CD14-positive monocyte (primary cell): ENCODE data around the gene PGR. TPM values are rescaled to one million over a fixed set of nuclear protein-coding genes. Genes with fewer than 3 reads are reported as not detected.

Experiments
- DNase-seq, 3 donors: peaks; one replicate each; pipeline ENCODE4 v3.0.0-alpha.2; 2011 to 2022
- H2AFZ ChIP-seq: 2 replicates; pipeline ENCODE4 v1.6.0; 2012; ENCODE audit warnings: mild to moderate bottlenecking, low read depth, low read length, inconsistent platforms; ENCODE audit not compliant: insufficient read depth, poor library complexity, severe bottlenecking
- H3K27ac ChIP-seq, 2 donors: 1 replicate in 1 of 2; 2 replicates in 1 of 2; pipeline ENCODE4 v1.5.1; 2012 to 2013; ENCODE audit warnings: low read length in 2 of 2, control low read depth in 1 of 2, inconsistent platforms in 1 of 2, low read depth in 1 of 2, mild to moderate bottlenecking in 1 of 2
- H3K27me3 ChIP-seq, 2 donors: one replicate each; pipeline versions ENCODE4 v1.6.0 to v1.6.1; 2011 to 2013; ENCODE audit warnings: low read length in 2 of 2; ENCODE audit not compliant: control insufficient read depth in 2 of 2, insufficient read depth in 2 of 2
- H3K36me3 ChIP-seq, 2 donors: replicated peaks in 1 of 2; 1 replicate in 1 of 2; 2 replicates in 1 of 2; pipeline versions ENCODE4 v1.5.1 to v1.6.1; 2012 to 2013; ENCODE audit warnings: low read length in 2 of 2, control low read depth in 1 of 2, inconsistent platforms in 1 of 2, mild to moderate bottlenecking in 1 of 2; ENCODE audit not compliant: insufficient read depth in 2 of 2, control insufficient read depth in 1 of 2
- H3K4me1 ChIP-seq, 2 donors: 1 replicate in 1 of 2; 2 replicates in 1 of 2; pipeline versions ENCODE4 v1.5.1 to v1.6.1; 2012 to 2013; ENCODE audit warnings: low read length in 2 of 2, control low read depth in 1 of 2, inconsistent platforms in 1 of 2, mild to moderate bottlenecking in 1 of 2, moderate library complexity in 1 of 2; ENCODE audit not compliant: insufficient read depth in 2 of 2, control insufficient read depth in 1 of 2
- H3K4me2 ChIP-seq: replicated peaks from 2 replicates; pipeline ENCODE3; 2012; ENCODE audit warnings: low read length, moderate library complexity, mild to moderate bottlenecking; ENCODE audit not compliant: poor library complexity, severe bottlenecking; ENCODE audit errors: extremely low read depth
- H3K4me3 ChIP-seq, 3 experiments: fragments of 200-600 bp in 1 of 3; sonication (generic) in 1 of 3; replicated peaks in 1 of 3; 1 replicate in 2 of 3; 2 replicates in 1 of 3; pipeline ENCODE4 v1.5.1; 2011 to 2013; ENCODE audit warnings: low read length in 3 of 3, mild to moderate bottlenecking in 3 of 3, control low read depth in 2 of 3, low read depth in 2 of 3, inconsistent platforms in 1 of 3, moderate library complexity in 1 of 3
- H3K79me2 ChIP-seq: 2 replicates; pipeline ENCODE4 v1.6.0; 2012; ENCODE audit warnings: mild to moderate bottlenecking, control low read depth, inconsistent platforms, low read length, moderate library complexity; ENCODE audit not compliant: insufficient read depth
- H3K9ac ChIP-seq: 2 replicates; pipeline ENCODE4 v1.6.0; 2017; ENCODE audit warnings: low read length, mild to moderate bottlenecking; ENCODE audit not compliant: insufficient read depth, poor library complexity, severe bottlenecking
- H3K9me3 ChIP-seq, 2 donors: replicated peaks in 1 of 2; 1 replicate in 1 of 2; 2 replicates in 1 of 2; pipeline versions ENCODE4 v1.5.1 to v1.6.1; 2012 to 2013; ENCODE audit warnings: low read length in 2 of 2, control low read depth in 1 of 2; ENCODE audit not compliant: control insufficient read depth in 1 of 2, insufficient read depth in 1 of 2
- H4K20me1 ChIP-seq: 2 replicates; pipeline ENCODE4 v1.6.0; 2012; ENCODE audit warnings: mild to moderate bottlenecking, low read length, control low read depth, moderate library complexity; ENCODE audit not compliant: insufficient read depth
- H3K27ac Mint-ChIP-seq, 7 donors: one replicate each; pipeline ENCODE4 v1.8.0; 2020; ENCODE audit warnings: mild to moderate bottlenecking in 7 of 7, mixed read lengths in 7 of 7, moderate library complexity in 6 of 7, inconsistent platforms in 2 of 7
- H3K27me3 Mint-ChIP-seq, 3 donors: one replicate each; pipeline ENCODE4 v1.8.0; 2021 to 2022; ENCODE audit warnings: low read depth in 3 of 3, mild to moderate bottlenecking in 3 of 3, mixed read lengths in 3 of 3, moderate library complexity in 3 of 3, inconsistent platforms in 1 of 3
- H3K36me3 Mint-ChIP-seq, 2 donors: one replicate each; pipeline ENCODE4 v1.8.0; 2020; ENCODE audit warnings: mixed read lengths in 2 of 2, inconsistent platforms in 1 of 2, mild to moderate bottlenecking in 1 of 2
- H3K4me1 Mint-ChIP-seq: one replicate; pipeline ENCODE4 v1.8.0; 2020; ENCODE audit warnings: mild to moderate bottlenecking, mixed read lengths
- H3K4me3 Mint-ChIP-seq, 2 donors: one replicate each; pipeline ENCODE4 v1.8.0; 2020; ENCODE audit warnings: mild to moderate bottlenecking in 2 of 2, mixed read lengths in 2 of 2, moderate library complexity in 1 of 2
- H3K9me3 Mint-ChIP-seq, 7 donors: one replicate each; pipeline ENCODE4 v1.8.0; 2020 to 2022; ENCODE audit warnings: mixed read lengths in 7 of 7, mild to moderate bottlenecking in 6 of 7, moderate library complexity in 6 of 7, inconsistent platforms in 2 of 7
- WGBS: methylation state at CpG from one replicate; pipeline ENCODE4 v1.1.5; 2013; ENCODE audit warnings: missing lambda C conversion rate; ENCODE audit not compliant: insufficient coverage; 5-methylcytosine and 5-hydroxymethylcytosine counted together
- intact Hi-C, 2 donors: fragments of 100-400 bp; cut with micrococcal nuclease; formaldehyde crosslinking; loops; one replicate each; pipeline versions ENCODE4 v1.15.0 to v1.15.1; 2023
- polyA plus RNA-seq, 3 donors: library from polyadenylated mRNA; depleted of rRNA in 1 of 3; unstranded in 2 of 3; stranded (reverse) in 1 of 3; fragments of 300-500 nt in 2 of 3; fragments of >200 nt in 1 of 3; fragmentation: Illumina TruSeq in 2 of 3; gene quantifications; 1 replicate in 2 of 3; 2 replicates in 1 of 3; pipeline ENCODE4 v1.2.3, GENCODE V29; 2012 to 2021
- TF ChIP-seq, protein P1 (sequence below): fragments of 200-600 bp; IDR thresholded peaks from one replicate; pipeline ENCODE4 v1.8.0; 2022; ENCODE audit warnings: antibody characterized with exemption, mild to moderate bottlenecking

PGR gene
- polyA plus RNA-seq, 3 donors: not detected

DNA sequence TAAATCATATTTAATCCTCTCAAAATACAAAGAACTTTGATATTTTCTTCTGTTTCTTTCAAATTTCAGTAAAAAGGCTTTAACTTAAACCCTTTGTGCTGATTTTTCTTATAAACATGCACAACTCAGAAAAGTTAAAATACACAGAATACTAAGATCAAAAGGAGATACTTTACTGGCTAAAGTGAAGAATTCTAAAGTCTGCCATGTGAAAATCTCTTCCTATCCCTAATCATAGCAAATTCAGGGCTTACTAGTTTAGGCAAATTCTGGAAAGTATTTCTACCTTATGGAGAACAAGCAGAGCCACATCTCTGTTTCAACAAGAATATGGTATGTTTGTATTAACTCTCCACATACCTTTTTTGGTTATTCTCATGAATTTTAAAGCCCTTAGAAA lies 96.6 kb downstream of the PGR start:
- H3K9ac ChIP-seq: no peak overlapping the region
- no peaks in the 10 kb centered on the region for H3K79me2 ChIP-seq
- H3K27me3 ChIP-seq: no peaks in the 10 kb centered on the region
- no peaks in the 10 kb centered on the region for H3K36me3 Mint-ChIP-seq
- no peak overlapping the region for H2AFZ ChIP-seq
- no peak overlapping the region for H3K4me3 Mint-ChIP-seq
- no peaks in the 10 kb centered on the region for H3K27me3 Mint-ChIP-seq
- TF ChIP-seq, protein P1, sequence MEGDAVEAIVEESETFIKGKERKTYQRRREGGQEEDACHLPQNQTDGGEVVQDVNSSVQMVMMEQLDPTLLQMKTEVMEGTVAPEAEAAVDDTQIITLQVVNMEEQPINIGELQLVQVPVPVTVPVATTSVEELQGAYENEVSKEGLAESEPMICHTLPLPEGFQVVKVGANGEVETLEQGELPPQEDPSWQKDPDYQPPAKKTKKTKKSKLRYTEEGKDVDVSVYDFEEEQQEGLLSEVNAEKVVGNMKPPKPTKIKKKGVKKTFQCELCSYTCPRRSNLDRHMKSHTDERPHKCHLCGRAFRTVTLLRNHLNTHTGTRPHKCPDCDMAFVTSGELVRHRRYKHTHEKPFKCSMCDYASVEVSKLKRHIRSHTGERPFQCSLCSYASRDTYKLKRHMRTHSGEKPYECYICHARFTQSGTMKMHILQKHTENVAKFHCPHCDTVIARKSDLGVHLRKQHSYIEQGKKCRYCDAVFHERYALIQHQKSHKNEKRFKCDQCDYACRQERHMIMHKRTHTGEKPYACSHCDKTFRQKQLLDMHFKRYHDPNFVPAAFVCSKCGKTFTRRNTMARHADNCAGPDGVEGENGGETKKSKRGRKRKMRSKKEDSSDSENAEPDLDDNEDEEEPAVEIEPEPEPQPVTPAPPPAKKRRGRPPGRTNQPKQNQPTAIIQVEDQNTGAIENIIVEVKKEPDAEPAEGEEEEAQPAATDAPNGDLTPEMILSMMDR: no peak
- H3K4me1 ChIP-seq: no peaks in the 10 kb centered on the region
- no peaks in the 10 kb centered on the region for H4K20me1 ChIP-seq
- no peaks in the 10 kb centered on the region for H3K9me3 ChIP-seq
- no peaks in the 10 kb centered on the region for H3K9me3 Mint-ChIP-seq
- no peak overlapping the region for H3K27ac ChIP-seq
- H3K36me3 ChIP-seq: no peaks in the 10 kb centered on the region
- DNase-seq: no peak
- intact Hi-C loops: no loop called here
- no peak overlapping the region for H3K4me3 ChIP-seq
- H3K27ac Mint-ChIP-seq: no peak overlapping the region
- H3K4me2 ChIP-seq: no peak overlapping the region
- no peaks in the 10 kb centered on the region for H3K4me1 Mint-ChIP-seq

DNA sequence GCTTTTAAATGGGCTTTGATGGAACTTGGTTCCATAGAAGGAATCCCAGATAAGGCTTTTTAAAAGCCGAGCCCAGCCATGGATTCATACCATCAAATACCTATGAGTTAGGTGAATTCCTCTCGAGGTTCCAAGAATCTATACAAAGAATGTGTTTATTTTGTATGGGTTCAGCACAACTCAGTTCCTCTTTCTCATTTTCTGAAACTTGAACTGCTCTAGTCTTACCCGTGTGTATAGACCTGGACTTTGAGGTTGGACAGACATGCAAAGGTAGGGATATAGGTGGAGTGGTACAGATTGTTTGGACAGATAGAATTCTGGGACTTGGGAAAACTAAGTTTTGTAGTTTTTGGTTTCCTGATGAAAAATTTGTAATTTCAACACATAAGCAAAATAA lies 97.9 kb downstream of the PGR start:
- H3K27ac Mint-ChIP-seq: no peak overlapping the region
- no peak overlapping the region for H3K4me3 Mint-ChIP-seq
- H3K9ac ChIP-seq: no peak overlapping the region
- intact Hi-C loops: no loop called here
- no peaks in the 10 kb centered on the region for H3K9me3 ChIP-seq
- TF ChIP-seq, protein P1: no peak
- H3K36me3 ChIP-seq: no peaks in the 10 kb centered on the region
- H3K4me1 Mint-ChIP-seq: no peaks in the 10 kb centered on the region
- no peaks in the 10 kb centered on the region for H3K27me3 Mint-ChIP-seq
- no peaks in the 10 kb centered on the region for H3K4me1 ChIP-seq
- no peaks in the 10 kb centered on the region for H3K27me3 ChIP-seq
- no peak overlapping the region for H3K4me3 ChIP-seq
- no peak overlapping the region for H2AFZ ChIP-seq
- H3K9me3 Mint-ChIP-seq: no peaks in the 10 kb centered on the region
- H4K20me1 ChIP-seq: no peaks in the 10 kb centered on the region
- H3K27ac ChIP-seq: no peak overlapping the region
- DNase-seq: no peak
- no peaks in the 10 kb centered on the region for H3K36me3 Mint-ChIP-seq
- WGBS: no CpG with 5 or more reads among the region's 3 CpGs
- no peak overlapping the region for H3K4me2 ChIP-seq
- H3K79me2 ChIP-seq: no peaks in the 10 kb centered on the region
